ENCODE results near the gene MSL2.
"Not testable (repeated sequence)": the region's sequence is repeated elsewhere in the genome, so short reads cannot be mapped to it uniquely, and the experiment has no call there.

Gene MSL2

GRCh38 chr3:136192831-136193230 is 3.3 kb downstream of the MSL2 start:
- no peak for DNase-seq

- peak; percentile 16 for DNase-seq
Observed at GRCh38 chr3:136192195-136192594, 3.9 kb downstream of the MSL2 start.

GRCh38 chr3:136189859-136190617 is 6.1 kb downstream of the MSL2 start:
- no peak for DNase-seq

DNA sequence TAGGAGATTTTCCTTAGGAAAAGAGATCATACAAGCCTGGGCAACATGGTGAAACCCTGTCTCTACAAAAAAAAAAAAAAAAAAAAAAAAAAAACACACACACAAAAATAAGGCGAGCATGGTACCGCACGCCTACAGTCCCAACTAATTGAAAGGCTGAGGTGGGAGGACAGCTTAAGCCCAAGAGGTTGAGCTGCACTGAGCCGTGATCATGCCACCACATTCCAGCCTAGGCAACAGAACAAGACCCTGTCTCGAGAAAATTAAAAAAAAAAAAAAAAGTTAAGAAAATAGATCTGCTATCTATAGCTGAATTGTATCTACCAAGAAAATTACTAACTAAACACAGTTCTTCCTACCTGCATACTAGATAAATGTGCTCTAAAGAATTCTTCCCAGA is 7.1 kb downstream of the MSL2 start:
- no peak for DNase-seq

GRCh38 chr3:136187868-136188267 is 8.3 kb downstream of the MSL2 start:
- DNase-seq: no peak

GRCh38 chr3:136186846-136187245 is 9.3 kb downstream of the MSL2 start:
- DNase-seq: no peak

DNA sequence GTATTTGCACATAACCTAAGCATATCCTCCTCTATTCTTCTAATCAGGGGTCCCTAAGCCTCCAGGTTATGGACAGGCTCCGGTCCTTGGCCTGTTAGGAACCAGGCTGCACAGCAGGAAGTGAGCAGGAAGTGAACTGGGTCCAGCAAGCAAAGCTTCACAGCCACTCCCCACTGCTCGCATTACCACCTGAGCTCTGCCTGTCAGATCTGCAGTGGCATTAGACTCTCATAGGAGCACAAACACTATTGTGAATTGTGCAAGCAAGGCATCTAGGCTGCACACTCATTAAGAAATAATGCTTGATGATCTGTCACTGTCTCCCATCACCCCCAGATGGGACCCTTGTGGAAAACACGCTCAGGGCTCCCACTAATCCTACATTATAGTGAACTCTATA is 9.8 kb downstream of the MSL2 start:
- DNase-seq: peak; percentile 44

- DNase-seq: no peak
Observed at GRCh38 chr3:136184703-136185102, 11.4 kb downstream of the MSL2 start.

DNA sequence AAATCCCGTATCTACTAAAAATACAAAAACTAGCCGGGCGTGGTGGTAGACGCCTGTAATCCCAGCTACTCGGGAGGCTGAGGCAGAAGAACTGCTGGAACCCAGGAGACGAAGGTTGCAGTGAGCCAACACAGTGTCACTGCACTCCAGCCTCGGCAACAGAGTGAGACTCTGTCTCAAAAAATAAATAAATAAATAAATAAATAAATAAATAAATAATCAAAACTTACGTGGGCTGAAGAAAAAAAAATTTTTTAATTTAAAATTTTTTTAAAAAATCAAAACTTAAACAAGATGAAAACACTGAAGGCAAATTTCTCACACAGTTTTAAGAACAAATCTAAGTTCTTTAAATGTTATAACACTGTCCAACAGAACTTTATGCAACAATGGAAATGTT is 14.4 kb downstream of the MSL2 start:
- no peak for DNase-seq

DNA sequence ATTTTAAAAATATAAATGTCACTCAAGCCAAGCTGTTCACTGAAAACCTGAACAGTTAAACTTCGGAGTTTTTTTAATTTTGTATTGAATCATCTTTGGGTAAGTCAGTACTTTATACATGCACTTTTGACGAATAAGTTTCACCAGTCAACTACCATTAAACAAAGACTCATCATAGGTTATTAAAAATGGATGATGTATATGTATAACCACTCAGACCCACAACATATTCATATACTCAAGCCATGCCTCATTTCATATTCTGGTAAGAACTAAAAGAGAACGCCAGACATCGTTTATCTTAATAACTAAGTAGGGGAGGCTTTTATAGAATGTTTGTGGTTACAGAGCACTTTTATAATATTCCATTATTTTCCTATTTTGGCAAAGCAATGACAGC is 18.3 kb downstream of the MSL2 start:
- no peak for DNase-seq

DNA sequence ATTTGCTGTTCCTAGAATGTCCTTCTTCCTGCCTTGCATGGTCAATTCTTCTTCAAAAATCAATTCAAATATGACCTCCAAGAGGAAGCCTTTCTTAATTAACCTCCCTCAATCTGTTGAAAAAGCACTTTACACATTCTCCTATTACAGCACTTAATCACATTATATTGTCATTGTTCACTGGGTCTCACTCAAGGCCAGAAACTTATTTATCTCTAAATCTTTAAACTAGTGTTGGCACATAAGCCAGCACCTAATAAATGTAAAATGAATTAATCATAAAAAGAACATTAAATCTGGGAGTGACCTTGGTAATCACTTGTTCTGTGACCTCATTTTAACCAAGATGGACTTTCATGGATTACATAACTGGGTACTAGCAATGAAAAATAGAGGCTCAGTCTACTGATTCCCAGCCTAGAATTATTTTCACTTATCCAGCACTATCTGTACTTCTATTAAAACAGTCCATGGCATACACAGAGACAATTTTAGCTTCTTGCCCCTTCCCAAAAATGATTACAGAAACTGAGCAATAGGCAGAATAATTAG is 22.1 kb downstream of the MSL2 start:
- DNase-seq: no peak

DNA sequence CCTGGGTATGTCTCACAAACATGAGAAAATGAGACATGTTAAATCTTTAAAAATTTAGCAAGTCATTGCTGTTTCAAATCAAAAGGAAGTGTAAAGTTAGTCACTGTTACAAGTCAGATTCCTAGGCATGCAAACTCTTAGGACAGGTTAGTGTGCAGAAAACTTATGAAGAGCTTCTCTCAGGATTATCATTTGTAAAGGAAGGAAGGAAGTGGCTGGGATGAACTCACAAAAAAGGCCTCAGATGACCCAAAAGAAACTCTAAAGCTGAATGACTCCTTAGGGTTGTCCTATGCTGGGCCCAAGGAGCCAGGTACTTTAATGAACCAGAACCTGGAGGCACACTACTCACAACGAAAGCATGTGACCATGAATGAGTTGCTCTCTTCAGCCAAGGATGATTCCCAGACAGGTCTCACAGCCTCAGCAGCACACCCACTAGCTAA is 25.0 kb downstream of the MSL2 start:
- DNase-seq: peak; percentile 38

DNA sequence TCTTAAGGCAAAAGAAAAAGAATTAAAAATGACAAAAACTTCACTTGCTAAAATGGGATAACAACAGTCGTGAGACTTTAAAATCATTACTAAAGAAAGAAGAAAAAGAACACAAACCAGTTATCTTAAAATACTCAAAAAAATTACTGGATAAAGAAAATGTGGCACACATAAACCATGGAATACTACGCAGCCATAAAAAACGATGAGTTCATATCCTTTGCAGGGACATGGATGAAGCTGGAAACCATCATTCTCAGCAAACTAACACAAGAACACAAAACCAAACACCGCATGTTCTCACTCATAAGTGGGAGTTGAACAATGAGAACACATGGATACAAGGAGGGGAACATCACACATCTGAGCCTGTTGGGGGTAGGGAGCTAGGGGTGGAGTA is 27.9 kb downstream of the MSL2 start:
- DNase-seq: not testable (repeated sequence)

GRCh38 chr3:136166507-136166906 is 29.6 kb downstream of the MSL2 start:
- no peak for DNase-seq

DNA sequence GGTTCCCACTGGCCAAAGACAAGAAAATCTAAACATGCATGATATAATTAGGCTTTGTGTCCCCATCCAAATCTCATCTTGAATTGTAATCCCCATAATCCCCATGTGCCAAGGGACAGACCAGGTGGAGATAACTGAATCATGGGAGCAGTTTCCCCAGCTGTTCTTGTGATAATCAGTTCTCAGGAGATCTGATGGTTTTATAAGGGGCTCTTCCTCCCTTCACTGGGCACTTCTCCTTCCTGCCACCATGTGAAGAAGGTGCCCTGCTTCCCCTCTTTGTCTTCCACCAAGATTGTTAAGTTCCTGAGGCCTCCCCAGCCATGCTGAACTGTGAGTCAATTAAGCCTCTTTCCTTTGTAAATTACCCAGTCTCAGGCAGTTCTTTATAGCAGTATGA is 32.5 kb downstream of the MSL2 start:
- not testable (repeated sequence) for DNase-seq

DNA sequence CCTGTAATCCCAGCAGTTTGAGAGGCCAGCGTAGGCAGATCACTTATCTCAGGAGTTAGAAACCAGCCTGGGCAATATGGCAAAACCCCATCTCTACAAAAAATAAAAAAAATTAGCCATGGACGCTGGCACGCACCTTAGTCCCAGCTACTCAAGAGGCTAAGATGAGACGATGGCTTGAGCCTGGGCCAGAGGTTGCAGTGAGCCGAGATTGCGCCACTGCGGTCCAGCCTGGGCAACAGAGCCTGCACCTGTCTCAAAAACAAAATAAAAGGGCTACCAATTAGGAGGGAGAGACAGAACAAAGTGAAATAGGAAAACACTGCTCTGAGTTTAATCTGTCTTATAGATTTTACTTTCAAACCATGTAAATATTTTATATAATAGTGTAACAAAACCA is 33.8 kb downstream of the MSL2 start:
- no peak for DNase-seq

- no peak for DNase-seq
Observed at GRCh38 chr3:136161516-136161915, 34.6 kb downstream of the MSL2 start.

DNA sequence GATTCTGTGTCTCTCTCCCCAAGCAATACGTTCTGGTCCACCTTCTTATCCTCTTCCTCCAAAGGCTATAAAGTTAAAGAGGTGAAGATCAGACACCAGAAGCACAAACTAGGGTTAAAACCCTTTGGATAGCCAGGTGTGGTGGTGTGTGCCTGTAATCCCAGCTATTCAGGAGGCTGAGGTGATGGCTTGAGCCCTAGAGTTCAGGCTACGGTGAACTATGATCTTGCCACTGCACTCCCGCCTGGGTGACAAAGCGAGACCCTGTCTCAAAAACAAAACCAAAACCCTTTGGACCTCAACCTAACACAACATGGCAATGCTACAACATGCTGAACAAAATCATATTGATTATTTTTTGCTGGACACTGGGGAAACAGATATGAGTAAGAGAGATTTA is 43.2 kb downstream of the MSL2 start:
- no peak for DNase-seq

DNA sequence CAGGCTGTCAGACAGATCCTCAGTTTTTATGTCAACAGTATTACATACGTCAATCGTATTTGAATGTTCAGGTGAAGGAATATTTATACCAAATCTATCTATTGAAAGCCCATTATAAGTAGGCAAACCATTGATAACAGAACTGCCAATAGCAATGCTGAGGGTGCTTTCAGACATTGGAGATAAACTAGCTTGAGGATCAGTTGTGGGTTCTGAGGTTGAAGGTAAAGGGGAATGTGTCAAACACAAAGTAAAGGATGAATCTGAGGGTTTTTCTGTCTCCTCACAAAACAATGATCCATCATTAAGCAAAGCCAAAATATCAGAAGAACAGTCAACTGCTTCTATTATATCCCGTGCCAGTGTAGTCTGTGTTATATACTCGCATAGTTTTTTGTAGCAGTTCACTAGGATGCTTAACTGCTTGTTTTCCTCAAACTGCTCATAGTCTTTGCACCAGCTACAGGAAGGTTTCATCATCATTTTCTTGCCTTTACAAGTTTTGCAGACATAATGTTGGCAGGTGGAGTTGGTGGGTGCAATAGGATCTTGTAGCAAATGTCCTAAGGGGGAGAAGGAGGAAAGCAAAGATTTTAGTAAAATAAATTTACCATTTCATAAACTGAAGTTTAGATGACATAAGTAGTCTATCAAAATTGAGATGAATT is 43.8 kb downstream of the MSL2 start:
- peak; percentile 29 for DNase-seq

DNA sequence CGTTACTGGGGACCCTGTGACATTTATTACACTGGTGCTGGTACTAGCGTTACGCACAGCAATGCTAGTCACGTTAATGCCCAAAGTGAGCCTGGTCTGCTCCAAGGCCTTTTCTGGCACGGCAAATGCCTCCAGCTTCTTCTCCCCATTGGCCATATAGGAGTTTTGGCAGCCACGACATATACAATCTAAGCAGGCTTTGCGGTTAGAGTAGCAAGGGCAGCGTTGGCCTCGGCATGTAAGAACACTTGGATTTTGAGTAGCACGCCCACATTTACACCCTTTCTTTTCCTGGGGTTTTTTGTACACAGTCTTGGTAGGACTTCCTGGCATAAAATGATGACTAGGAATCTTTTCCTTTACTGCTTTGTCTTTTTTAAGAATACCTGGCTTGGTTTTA is 44.9 kb downstream of the MSL2 start:
- no peak for DNase-seq

- DNase-seq: peak; percentile 39
Observed at GRCh38 chr3:136149667-136150066, 46.5 kb downstream of the MSL2 start.

GRCh38 chr3:136146981-136147729 is 49.0 kb downstream of the MSL2 start:
- no peak for DNase-seq

- DNase-seq: not testable (repeated sequence)
Observed at GRCh38 chr3:136144397-136144796, 51.7 kb downstream of the MSL2 start.

DNA sequence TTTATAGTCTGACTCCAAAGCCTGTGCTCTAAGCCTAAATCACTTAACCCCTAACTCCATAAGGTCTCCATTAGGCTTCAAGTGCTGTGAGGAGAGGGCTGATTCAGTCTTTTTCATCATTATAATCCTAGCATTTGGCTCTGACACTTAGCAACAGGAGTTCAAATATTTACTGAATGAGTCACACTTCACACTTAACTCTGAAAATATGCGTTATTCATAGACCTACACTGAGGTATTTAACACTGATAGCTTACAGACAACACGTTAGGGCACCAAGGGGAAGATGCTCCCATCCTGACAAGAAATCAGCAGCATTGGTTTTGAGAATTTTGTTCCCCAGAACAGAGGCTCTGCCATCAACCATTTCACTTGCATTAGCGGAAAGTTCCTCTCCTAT is 53.5 kb downstream of the MSL2 start:
- DNase-seq: peak; percentile 45

Data from activated CD4-positive, alpha-beta T cell treated with anti-CD3 and anti-CD28 coated beads, Interleukin-2, Interleukin-6, amounts not matched to agents 100 ng/mL and 50 ng/mL, durations not matched to agents 16 hours and 8 hours (primary cell).